B cell (primary cell): Measurements from ENCODE around the gene ATXN7.

Source experiments
- EZH2 ChIP-seq: IDR thresholded peaks from 2 replicates; pipeline ENCODE4 v1.6.1; 2012; ENCODE audit warnings: borderline replicate concordance, low read depth, mild to moderate bottlenecking, moderate library complexity, low read length; ENCODE audit not compliant: insufficient read depth, poor library complexity, severe bottlenecking
- TF ChIP-seq, protein P1 (sequence below): fragments of 200-600 bp; IDR thresholded peaks from one replicate; pipeline ENCODE4 v1.8.0; 2022; ENCODE audit warnings: antibody characterized with exemption, mild to moderate bottlenecking

DNA sequence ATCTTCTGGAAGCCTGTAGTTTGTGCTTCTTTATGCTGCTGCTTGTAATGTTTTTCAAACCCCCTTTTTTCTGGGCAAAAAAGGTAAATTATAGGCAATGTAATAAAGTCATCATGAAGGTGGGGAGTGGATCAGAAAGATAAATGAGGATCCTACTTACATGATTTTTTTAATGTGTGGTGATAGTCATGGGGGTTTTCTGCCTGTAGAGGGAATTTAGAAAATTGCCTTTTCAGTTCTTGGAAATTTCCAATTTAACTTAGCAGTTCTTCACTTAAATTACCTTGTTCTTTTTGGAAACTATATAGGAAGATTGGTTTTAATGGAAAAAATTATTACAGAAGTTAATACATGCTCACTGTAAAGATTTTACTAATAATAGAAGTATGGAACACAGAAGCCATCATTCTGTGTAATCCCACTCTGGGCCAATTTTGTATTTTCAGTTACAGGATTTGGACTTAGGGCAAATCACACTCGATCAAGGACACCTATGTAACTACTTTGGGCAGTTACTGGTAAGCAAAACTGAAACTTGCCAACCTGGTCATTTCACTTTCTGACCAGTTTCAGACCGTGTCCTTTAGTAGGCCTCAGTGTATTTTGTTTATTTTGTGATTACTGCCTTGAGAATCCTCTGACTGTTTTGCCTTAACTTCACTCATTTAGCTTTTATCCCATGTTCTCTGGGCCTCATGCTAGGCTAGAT is 59.0 kb downstream of the ATXN7 start:
- TF ChIP-seq, protein P1, sequence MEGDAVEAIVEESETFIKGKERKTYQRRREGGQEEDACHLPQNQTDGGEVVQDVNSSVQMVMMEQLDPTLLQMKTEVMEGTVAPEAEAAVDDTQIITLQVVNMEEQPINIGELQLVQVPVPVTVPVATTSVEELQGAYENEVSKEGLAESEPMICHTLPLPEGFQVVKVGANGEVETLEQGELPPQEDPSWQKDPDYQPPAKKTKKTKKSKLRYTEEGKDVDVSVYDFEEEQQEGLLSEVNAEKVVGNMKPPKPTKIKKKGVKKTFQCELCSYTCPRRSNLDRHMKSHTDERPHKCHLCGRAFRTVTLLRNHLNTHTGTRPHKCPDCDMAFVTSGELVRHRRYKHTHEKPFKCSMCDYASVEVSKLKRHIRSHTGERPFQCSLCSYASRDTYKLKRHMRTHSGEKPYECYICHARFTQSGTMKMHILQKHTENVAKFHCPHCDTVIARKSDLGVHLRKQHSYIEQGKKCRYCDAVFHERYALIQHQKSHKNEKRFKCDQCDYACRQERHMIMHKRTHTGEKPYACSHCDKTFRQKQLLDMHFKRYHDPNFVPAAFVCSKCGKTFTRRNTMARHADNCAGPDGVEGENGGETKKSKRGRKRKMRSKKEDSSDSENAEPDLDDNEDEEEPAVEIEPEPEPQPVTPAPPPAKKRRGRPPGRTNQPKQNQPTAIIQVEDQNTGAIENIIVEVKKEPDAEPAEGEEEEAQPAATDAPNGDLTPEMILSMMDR = no peak
- TF ChIP-seq EZH2 = no peak
